Measurements from ENCODE around the gene TBCD. TPM values are rescaled to one million over a fixed set of nuclear protein-coding genes. Genes with fewer than 3 reads are reported as not detected.

TBCD gene
- total RNA-seq, 3 donors from 2014 or later: 41.3 to 76.0 (median 55.4) TPM

DNA sequence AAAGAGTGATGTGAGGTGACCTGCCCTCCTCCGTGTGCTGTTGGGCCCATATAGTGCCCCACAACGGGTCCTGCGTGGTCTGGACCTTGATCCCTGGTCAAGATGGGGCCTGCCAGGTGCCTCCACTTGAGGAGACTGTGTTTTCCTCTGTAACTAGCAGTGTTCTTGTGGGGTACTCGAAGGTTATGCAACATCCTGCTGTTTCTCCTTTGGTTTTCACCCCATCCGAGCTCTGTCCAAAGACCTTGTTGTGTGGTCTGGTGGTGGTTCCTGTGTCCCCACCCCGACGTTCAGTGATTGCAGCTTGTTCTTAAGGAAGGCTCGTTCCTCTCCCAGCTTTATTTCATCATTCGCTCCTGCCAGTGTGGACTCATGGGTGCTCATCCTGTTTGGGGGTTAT, 126.7 kb downstream of the TBCD start:
- H3K4me3 ChIP-seq: no peak overlapping the region
- H3K4me1 ChIP-seq (ENCODE audit: low read depth): peaks cover 13% of the 10 kb centered on the region
- TF ChIP-seq, protein P1, sequence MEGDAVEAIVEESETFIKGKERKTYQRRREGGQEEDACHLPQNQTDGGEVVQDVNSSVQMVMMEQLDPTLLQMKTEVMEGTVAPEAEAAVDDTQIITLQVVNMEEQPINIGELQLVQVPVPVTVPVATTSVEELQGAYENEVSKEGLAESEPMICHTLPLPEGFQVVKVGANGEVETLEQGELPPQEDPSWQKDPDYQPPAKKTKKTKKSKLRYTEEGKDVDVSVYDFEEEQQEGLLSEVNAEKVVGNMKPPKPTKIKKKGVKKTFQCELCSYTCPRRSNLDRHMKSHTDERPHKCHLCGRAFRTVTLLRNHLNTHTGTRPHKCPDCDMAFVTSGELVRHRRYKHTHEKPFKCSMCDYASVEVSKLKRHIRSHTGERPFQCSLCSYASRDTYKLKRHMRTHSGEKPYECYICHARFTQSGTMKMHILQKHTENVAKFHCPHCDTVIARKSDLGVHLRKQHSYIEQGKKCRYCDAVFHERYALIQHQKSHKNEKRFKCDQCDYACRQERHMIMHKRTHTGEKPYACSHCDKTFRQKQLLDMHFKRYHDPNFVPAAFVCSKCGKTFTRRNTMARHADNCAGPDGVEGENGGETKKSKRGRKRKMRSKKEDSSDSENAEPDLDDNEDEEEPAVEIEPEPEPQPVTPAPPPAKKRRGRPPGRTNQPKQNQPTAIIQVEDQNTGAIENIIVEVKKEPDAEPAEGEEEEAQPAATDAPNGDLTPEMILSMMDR (IDR thresholded peaks at IDR 0.05): no peak
- H3K9me3 ChIP-seq: no peaks in the 10 kb centered on the region
- intact Hi-C loops (cut with DNase I, micrococcal nuclease): no loop called here
- no peak for ATAC-seq
- H3K36me3 ChIP-seq (ENCODE audit: low read depth): no peaks in the 10 kb centered on the region
- no peak for DNase-seq

DNA sequence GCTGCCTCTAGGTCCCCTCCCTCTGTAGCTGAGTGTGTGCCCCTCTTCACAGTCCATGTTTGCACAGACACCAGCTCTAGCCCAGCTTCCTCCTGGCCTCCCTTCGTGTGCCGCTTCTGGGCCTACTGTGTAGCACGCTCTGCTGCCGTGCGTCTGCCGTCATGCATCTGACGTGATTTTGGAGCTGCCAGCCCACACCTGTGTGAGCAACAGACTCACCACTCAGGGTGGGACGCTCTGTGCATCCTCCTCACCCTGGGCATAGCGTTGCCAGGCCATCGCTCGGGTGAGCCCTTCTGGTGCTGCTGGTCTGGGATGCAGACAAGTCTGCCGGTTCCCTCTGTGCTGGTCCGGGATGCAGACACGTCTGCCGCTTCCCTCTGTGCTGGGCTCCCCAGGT, 127.4 kb downstream of the TBCD start:
- peaks cover 14% of the 10 kb centered on the region for H3K4me1 ChIP-seq (ENCODE audit: low read depth)
- peak in 2 of 3 donors; percentile 15 to 47 for DNase-seq

DNA sequence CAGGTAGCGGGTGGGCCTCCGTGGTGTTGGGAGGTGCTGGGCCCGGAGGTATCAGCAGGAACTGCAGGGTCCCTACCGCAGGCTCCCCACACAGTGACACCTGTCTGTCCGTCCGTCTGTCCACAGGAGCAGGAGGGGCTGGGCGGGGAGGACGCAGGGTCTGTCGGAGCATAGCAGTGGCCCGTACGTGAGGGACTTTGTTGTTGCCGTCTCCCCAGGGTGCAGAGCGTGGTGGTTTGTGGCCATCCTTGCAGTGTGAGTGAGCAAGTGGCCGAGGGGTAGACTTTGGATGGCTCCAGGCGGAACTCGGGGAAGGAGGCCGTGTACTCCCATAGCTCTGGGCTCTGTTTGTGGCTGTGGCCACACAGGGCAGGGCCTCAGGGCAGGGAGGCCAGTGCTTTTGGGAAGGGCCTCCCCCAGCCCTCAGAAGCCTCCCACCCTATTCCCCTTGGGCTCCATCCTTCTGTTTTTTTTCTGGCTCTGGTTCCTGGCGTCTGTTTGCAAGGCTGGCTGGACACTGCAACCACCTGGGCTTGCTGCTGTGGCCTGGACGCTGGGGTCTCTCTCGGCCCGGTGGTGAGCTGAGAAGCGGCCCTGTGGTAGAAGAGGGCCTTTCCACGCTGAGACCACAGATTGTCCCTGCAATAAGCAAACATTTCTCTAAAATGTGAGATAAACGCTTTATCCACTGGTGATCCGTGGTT, 128.9 kb downstream of the TBCD start:
- ATAC-seq (no peak), DNase-seq (peak in 2 of 3 donors; percentile 24 to 51)
- TF ChIP-seq, protein P1 (IDR thresholded peaks at IDR 0.05): no peak
- Histone ChIP-seq H3K9me3 (no peaks in the 10 kb centered on the region), H3K4me3 (no peak overlapping the region), H3K36me3 (ENCODE audit: low read depth) (no peaks in the 10 kb centered on the region), H3K4me1 (ENCODE audit: low read depth) (peaks cover 14% of the 10 kb centered on the region)
- intact Hi-C loops (cut with DNase I, micrococcal nuclease): no loop called here

More for the DNA sequence above, 127.4 kb downstream of the TBCD start:
- intact Hi-C loops (cut with DNase I, micrococcal nuclease): no loop called here
- Histone ChIP-seq H3K36me3 (ENCODE audit: low read depth) (no peaks in the 10 kb centered on the region), H3K9me3 (no peaks in the 10 kb centered on the region), H3K4me3 (no peak overlapping the region)
- no peak for ATAC-seq
- TF ChIP-seq, protein P1 (IDR thresholded peaks at IDR 0.05): no peak

DNA sequence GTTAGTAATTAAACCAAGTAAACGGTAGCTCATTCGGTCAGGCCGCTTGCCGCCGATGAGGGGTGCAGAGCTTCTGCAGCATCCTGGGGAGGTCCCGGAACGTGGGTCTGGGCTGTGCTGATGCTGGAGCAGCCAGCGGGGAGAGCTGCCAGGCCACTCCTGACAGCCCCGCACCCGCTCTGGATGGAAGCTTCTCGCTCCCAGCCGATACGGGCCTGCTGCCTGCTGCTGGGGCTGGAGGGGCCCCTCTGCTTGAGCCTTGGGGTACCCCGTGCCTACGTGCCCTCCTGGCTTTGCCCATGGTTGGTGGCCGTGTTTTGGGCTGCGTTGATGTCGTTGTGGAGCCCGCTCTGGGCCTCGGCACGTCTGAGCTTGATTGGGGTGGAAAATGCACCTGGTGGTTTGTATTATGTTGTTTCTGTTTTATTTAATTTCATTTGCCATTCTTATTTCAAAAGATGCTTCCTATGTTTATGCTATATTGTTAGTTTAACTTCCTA, 129.5 kb downstream of the TBCD start:
- Histone ChIP-seq H3K36me3 (ENCODE audit: low read depth) (no peaks in the 10 kb centered on the region), H3K9me3 (no peaks in the 10 kb centered on the region), H3K4me3 (no peak overlapping the region), H3K4me1 (ENCODE audit: low read depth) (peaks cover 14% of the 10 kb centered on the region)
- DNase-seq (peak in 1 of 3 donors; percentile 55), ATAC-seq (no peak)
- TF ChIP-seq, protein P1 (IDR thresholded peaks at IDR 0.05): no peak
- intact Hi-C loops (cut with DNase I, micrococcal nuclease): no loop called here

- DNase-seq: peak; percentile 59 to 77 (median 64)
- Histone ChIP-seq H3K4me3 (no peak overlapping the region), H3K36me3 (ENCODE audit: low read depth) (no peaks in the 10 kb centered on the region), H3K4me1 (ENCODE audit: low read depth) (peaks cover 14% of the 10 kb centered on the region), H3K9me3 (no peaks in the 10 kb centered on the region)
- ATAC-seq: peak; percentile 45
- TF ChIP-seq, protein P1 (IDR thresholded peaks at IDR 0.05): no peak
- intact Hi-C loops (cut with DNase I, micrococcal nuclease): no loop called here
Measured at GRCh38 chr17:82881900-82882714, 130.2 kb downstream of the TBCD start.

Measured in mucosa of descending colon (tissue), 3 donors.